ENCODE data around the gene TNFAIP8L1.

Gene TNFAIP8L1

GRCh38 chr19:4702764-4703163, 63.4 kb downstream of the TNFAIP8L1 start:
- DNase-seq (ENCODE audit: low read depth) = no peak

- no peak for DNase-seq (ENCODE audit: low read depth)
Measured at GRCh38 chr19:4703671-4704316, 64.5 kb downstream of the TNFAIP8L1 start.

- DNase-seq (ENCODE audit: low read depth) = no peak
Measured at GRCh38 chr19:4704317-4704673, 65.0 kb downstream of the TNFAIP8L1 start.

All from amniotic epithelial cell (primary cell).